NCI-H128 (cell line): ENCODE data around the gene IPO9.

Experiments used
- DNase-seq: peaks from one replicate; lab custom pipeline; 2025; ENCODE audit not compliant: unreplicated experiment; lab: John Stamatoyannopoulos, UW

The IPO9 gene

GRCh38 chr1:201902198-201902597 lies 73.2 kb downstream of the IPO9 start:
- DNase-seq = no peak

- DNase-seq = no peak
Observed at GRCh38 chr1:201903135-201903534, 74.2 kb downstream of the IPO9 start.

GRCh38 chr1:201904579-201904978 lies 75.6 kb downstream of the IPO9 start:
- DNase-seq = no peak

GRCh38 chr1:201905234-201905890 lies 76.4 kb downstream of the IPO9 start:
- DNase-seq = no peak

GRCh38 chr1:201906336-201906735 lies 77.4 kb downstream of the IPO9 start:
- DNase-seq = no peak

- no peak for DNase-seq
Observed at GRCh38 chr1:201907621-201908020, 78.7 kb downstream of the IPO9 start.

GRCh38 chr1:201911826-201912571 lies 83.0 kb downstream of the IPO9 start:
- DNase-seq = no peak

GRCh38 chr1:201912832-201913231 lies 83.9 kb downstream of the IPO9 start:
- no peak for DNase-seq

- DNase-seq = no peak
Observed at GRCh38 chr1:201914456-201915235, 85.7 kb downstream of the IPO9 start.

GRCh38 chr1:201916649-201917249 lies 87.8 kb downstream of the IPO9 start:
- DNase-seq = no peak

GRCh38 chr1:201917362-201918033 lies 88.5 kb downstream of the IPO9 start:
- no peak for DNase-seq

GRCh38 chr1:201918343-201918742 lies 89.4 kb downstream of the IPO9 start:
- no peak for DNase-seq

GRCh38 chr1:201921952-201922558 lies 93.1 kb downstream of the IPO9 start:
- no peak for DNase-seq

GRCh38 chr1:201925301-201925567 lies 96.3 kb downstream of the IPO9 start:
- DNase-seq = no peak

- no peak for DNase-seq
Observed at GRCh38 chr1:201925981-201926645, 97.2 kb downstream of the IPO9 start.

GRCh38 chr1:201928266-201928665 lies 99.3 kb downstream of the IPO9 start:
- DNase-seq = no peak

GRCh38 chr1:201930137-201930536 lies 101.2 kb downstream of the IPO9 start:
- DNase-seq = no peak

GRCh38 chr1:201930803-201931202 lies 101.8 kb downstream of the IPO9 start:
- no peak for DNase-seq
